Heart right ventricle (tissue), 16 donors: Measurements from ENCODE around the gene CDK13. TPM values are rescaled to one million over a fixed set of nuclear protein-coding genes. Genes with fewer than 3 reads are reported as not detected.

Experiments used
- ATAC-seq, 8 donors: fragments of 200-7000 bp; cut with Tn5 transposase; one replicate each; pipeline ENCODE4 v1.9.1; 2020; ENCODE audit warnings: mild to moderate bottlenecking in 8 of 8, moderate library complexity in 8 of 8, moderate number of reproducible peaks in 1 of 8
- DNase-seq, 2 donors: peaks; one replicate each; pipeline ENCODE4 v3.0.0-alpha.2; 2020
- H3K27ac ChIP-seq, 10 donors: fragments of 200-600 bp; sonication (generic) in 2 of 10; one replicate each; pipeline versions ENCODE4 v1.5.0 to v1.8.0; 2020 to 2022; ENCODE audit warnings: mild to moderate bottlenecking in 3 of 10
- H3K27me3 ChIP-seq, 7 donors: fragments of 200-600 bp; one replicate each; pipeline ENCODE4 v1.8.0; 2021 to 2022; ENCODE audit warnings: mild to moderate bottlenecking in 2 of 7
- H3K36me3 ChIP-seq, 9 donors: fragments of 200-600 bp; sonication (generic) in 1 of 9; one replicate each; pipeline versions ENCODE4 v1.5.0 to v1.8.0; 2020 to 2022; ENCODE audit warnings: mild to moderate bottlenecking in 2 of 9
- H3K4me1 ChIP-seq, 9 donors: fragments of 200-600 bp; sonication (generic) in 1 of 9; one replicate each; pipeline versions ENCODE4 v1.5.0 to v1.8.0; 2020 to 2022; ENCODE audit warnings: mild to moderate bottlenecking in 4 of 9
- H3K4me3 ChIP-seq, 10 donors: fragments of 200-600 bp; sonication (generic) in 2 of 10; one replicate each; pipeline versions ENCODE4 v1.5.0 to v1.8.0; 2020 to 2022; ENCODE audit warnings: mild to moderate bottlenecking in 7 of 10, moderate library complexity in 2 of 10
- H3K9me3 ChIP-seq, 11 donors: fragments of 200-600 bp in 10 of 11; sonication (generic) in 2 of 11; one replicate each; pipeline versions ENCODE4 v1.5.0 to v1.8.0; 2013 to 2022; ENCODE audit warnings: mild to moderate bottlenecking in 2 of 11, control low read depth in 1 of 11, moderate library complexity in 1 of 11
- WGBS, 2 donors: extraction: QIAGEN DNeasy Blood & Tissue Kit; methylation state at CpG; one replicate each; pipeline ENCODE4 v1.1.7; 2013; ENCODE audit warnings: inconsistent platforms in 1 of 2; 5-methylcytosine and 5-hydroxymethylcytosine counted together
- intact Hi-C, 10 donors: fragments of 100-400 bp; cut with DNase I; formaldehyde crosslinking; loops; one replicate each; pipeline versions ENCODE4 v1.11.1 to v1.14.2; 2022
- polyA plus RNA-seq, 2 donors: library from polyadenylated mRNA; stranded (reverse); fragments of 200-250 nt; gene quantifications; one replicate each; pipeline ENCODE4 v1.2.3, GENCODE V29; 2013
- total RNA-seq, 10 donors: library from RNA; stranded (reverse); fragmentation: NEBNext Ultra II Directional in 3 of 10; extraction: Animal tissue kit (Norgen Biotek cat#: 25700) in 3 of 10; gene quantifications; one replicate each; pipeline versions ENCODE4 v1.2.1 to v1.2.4, GENCODE V29; 2021 to 2023
- TF ChIP-seq, protein P1 (sequence below), 9 donors: fragments of 200-600 bp; sonication (generic) in 2 of 9; IDR thresholded peaks; one replicate each; pipeline versions ENCODE4 v1.5.0 to v1.8.0; 2021 to 2022; ENCODE audit warnings: antibody characterized with exemption in 9 of 9, mild to moderate bottlenecking in 5 of 9, moderate library complexity in 1 of 9
- donor health status: Arrhythmogenic right ventricular cardiomyopathy.
- donor health status: ischemic (EF 13 %, LVEDD 7.1; RV severe dilation, severe dysfunction).
- donor health status: healthy with polysubstance abuse.
- donor health status: DM: no; HTN: yes; CAD: no.
- donor health status: DM: no; HTN: no; CAD: no.
- donor health status: ischemic (EF 25% LVEDD 6.9; RV normal size, moderate dysfunction).
- donor health status: ischemic (EF 25% LVEDD 5.7; RV mildly dilated, moderate dysfunction).
- donor health status: healthy.
- donor health status: DM: yes; HTN: yes; CAD: no.
- donor health status: Ischemic cardiomyopathy.
- donor health status: ischemic (EF 35%, LVEDD 5.7; RV mildly dilated, moderate dysfunction).
- donor health status: nonischemic (EF 11% LVEDD 7.7; RV severe dilation, severe dysfunction).
- donor health status: DM: yes; HTN: yes; CAD: no.
- donor health status: PGD.
- donor health status: ischemic (EF 29% LVEDD 5.4; RV normal size, mild dysfunction).
- donor health status: nonischemic (EF 23%, LVEDD 6.1; RV moderate dilation, normal function).

Gene CDK13
- total and polyA plus RNA-seq, 12 donors: 10.2 to 28.8 (median 22.4) TPM

- intact Hi-C loops: no loop called here
- TF ChIP-seq, protein P1, sequence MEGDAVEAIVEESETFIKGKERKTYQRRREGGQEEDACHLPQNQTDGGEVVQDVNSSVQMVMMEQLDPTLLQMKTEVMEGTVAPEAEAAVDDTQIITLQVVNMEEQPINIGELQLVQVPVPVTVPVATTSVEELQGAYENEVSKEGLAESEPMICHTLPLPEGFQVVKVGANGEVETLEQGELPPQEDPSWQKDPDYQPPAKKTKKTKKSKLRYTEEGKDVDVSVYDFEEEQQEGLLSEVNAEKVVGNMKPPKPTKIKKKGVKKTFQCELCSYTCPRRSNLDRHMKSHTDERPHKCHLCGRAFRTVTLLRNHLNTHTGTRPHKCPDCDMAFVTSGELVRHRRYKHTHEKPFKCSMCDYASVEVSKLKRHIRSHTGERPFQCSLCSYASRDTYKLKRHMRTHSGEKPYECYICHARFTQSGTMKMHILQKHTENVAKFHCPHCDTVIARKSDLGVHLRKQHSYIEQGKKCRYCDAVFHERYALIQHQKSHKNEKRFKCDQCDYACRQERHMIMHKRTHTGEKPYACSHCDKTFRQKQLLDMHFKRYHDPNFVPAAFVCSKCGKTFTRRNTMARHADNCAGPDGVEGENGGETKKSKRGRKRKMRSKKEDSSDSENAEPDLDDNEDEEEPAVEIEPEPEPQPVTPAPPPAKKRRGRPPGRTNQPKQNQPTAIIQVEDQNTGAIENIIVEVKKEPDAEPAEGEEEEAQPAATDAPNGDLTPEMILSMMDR (IDR thresholded peaks at IDR 0.05): no peak
- no peak for DNase-seq
- H3K36me3 ChIP-seq: no peaks in the 10 kb centered on the region
- H3K9me3 ChIP-seq: no peaks in the 10 kb centered on the region
- H3K4me1 ChIP-seq: peaks cover 0 to 43% (median 23%) of the 10 kb centered on the region in 9 donors
- H3K27ac ChIP-seq: no peak overlapping the region
- H3K4me3 ChIP-seq: no peak overlapping the region
- no peaks in the 10 kb centered on the region for H3K27me3 ChIP-seq
- 87 to 94% methylated on average over 2 of the region's 2 CpGs for WGBS, 2 donors
- no peak for ATAC-seq
Observed at GRCh38 chr7:39967406-39968161, 17.5 kb downstream of the CDK13 start.

GRCh38 chr7:39969431-39969830 lies 19.4 kb downstream of the CDK13 start:
- TF ChIP-seq, protein P1 (IDR thresholded peaks at IDR 0.05): no peak
- DNase-seq (no peak), ATAC-seq (no peak)
- intact Hi-C loops: no loop called here
- H3K9me3 ChIP-seq: no peaks in the 10 kb centered on the region
- peaks cover 0 to 47% (median 24%) of the 10 kb centered on the region in 9 donors for H3K4me1 ChIP-seq
- no peaks in the 10 kb centered on the region for H3K36me3 ChIP-seq
- H3K4me3 ChIP-seq: no peak overlapping the region
- no peaks in the 10 kb centered on the region for H3K27me3 ChIP-seq
- H3K27ac ChIP-seq: no peak overlapping the region
- WGBS, 2 donors: 73 to 89% methylated on average over 1 of the region's 1 CpG

DNA sequence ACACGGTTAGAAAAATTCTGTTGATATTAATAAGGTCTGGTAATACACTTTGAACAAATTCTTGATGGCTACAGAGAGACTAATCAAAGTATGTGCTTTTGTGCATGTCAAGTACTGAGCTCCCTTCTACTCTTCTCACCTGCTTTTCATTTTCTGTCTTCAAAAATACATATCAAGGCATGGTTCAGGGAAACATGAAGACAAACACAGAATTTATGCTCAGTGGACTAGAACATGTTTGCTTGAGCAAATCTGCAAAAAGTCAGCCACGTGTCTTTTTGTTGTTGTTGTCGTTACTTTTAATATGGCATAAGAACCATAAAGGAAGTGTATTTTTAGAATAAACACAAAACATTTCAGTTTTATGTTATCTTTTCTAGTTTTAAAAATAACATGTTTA lies 21.9 kb downstream of the CDK13 start:
- H3K27ac ChIP-seq: no peak overlapping the region
- H3K36me3 ChIP-seq: no peaks in the 10 kb centered on the region
- intact Hi-C loops: no loop called here
- ATAC-seq: no peak
- H3K9me3 ChIP-seq: no peaks in the 10 kb centered on the region
- no peak for DNase-seq
- peaks cover 0 to 64% (median 41%) of the 10 kb centered on the region in 9 donors for H3K4me1 ChIP-seq
- WGBS, 2 donors: 60 to 61% methylated on average over 3 of the region's 3 CpGs
- TF ChIP-seq, protein P1 (IDR thresholded peaks at IDR 0.05): no peak
- H3K27me3 ChIP-seq: no peaks in the 10 kb centered on the region
- H3K4me3 ChIP-seq: no peak overlapping the region

GRCh38 chr7:39973801-39974200 lies 23.7 kb downstream of the CDK13 start:
- DNase-seq: no peak
- no peak overlapping the region for H3K4me3 ChIP-seq
- no peaks in the 10 kb centered on the region for H3K36me3 ChIP-seq
- TF ChIP-seq, protein P1 (IDR thresholded peaks at IDR 0.05): no peak
- H3K9me3 ChIP-seq: no peaks in the 10 kb centered on the region
- ATAC-seq: no peak
- 90 to 94% methylated on average over 2 of the region's 2 CpGs for WGBS, 2 donors
- no peak overlapping the region for H3K27ac ChIP-seq
- intact Hi-C loops: no loop called here
- H3K4me1 ChIP-seq: peaks cover 0 to 74% (median 52%) of the 10 kb centered on the region in 9 donors
- H3K27me3 ChIP-seq: no peaks in the 10 kb centered on the region
